Right atrium auricular region (tissue), 2 donors: ENCODE results near the gene PDZD2. TPM values are rescaled to one million over a fixed set of nuclear protein-coding genes. Genes with fewer than 3 reads are reported as not detected.

ENCODE experiments used
- DNase-seq: peaks from one replicate; pipeline ENCODE4 v3.0.0-alpha.2; 2019; ENCODE audit warnings: low spot score
- H3K27ac ChIP-seq, 2 donors: fragments of 200-600 bp; sonication (generic); 1 replicate in 1 of 2; 2 replicates in 1 of 2; pipeline ENCODE4 v1.5.1; 2016 to 2019
- H3K27me3 ChIP-seq, 2 donors: fragments of 200-600 bp; sonication (generic); one replicate each; pipeline versions ENCODE4 v1.5.1 to v1.6.0; 2017 to 2019
- H3K36me3 ChIP-seq: fragments of 200-600 bp; sonication (generic); one replicate; pipeline ENCODE4 v1.5.1; 2016
- H3K4me1 ChIP-seq, 2 donors: fragments of 200-600 bp; sonication (generic); one replicate each; pipeline versions ENCODE4 v1.5.1 to v1.6.0; 2017 to 2019
- H3K4me3 ChIP-seq, 2 donors: fragments of 200-600 bp; sonication (generic); 1 replicate in 1 of 2; 2 replicates in 1 of 2; pipeline ENCODE4 v1.5.1; 2017 to 2019; ENCODE audit warnings: mild to moderate bottlenecking in 1 of 2, moderate library complexity in 1 of 2
- H3K9me3 ChIP-seq, 2 donors: fragments of 200-600 bp; sonication (generic); one replicate each; pipeline ENCODE4 v1.5.1; 2019
- CTCF ChIP-seq, 2 donors: fragments of 200-600 bp; sonication (generic); IDR thresholded peaks; one replicate each; pipeline ENCODE4 v1.5.1; 2019; ENCODE audit warnings: antibody characterized with exemption in 2 of 2
- total RNA-seq, 2 donors: library from RNA; depleted of rRNA; stranded (reverse); fragments of >200 nt; gene quantifications; one replicate each; pipeline ENCODE4 v1.1.0, GENCODE V29; 2016

The PDZD2 gene
- total RNA-seq, 2 donors from 2014 or later, result 79.5 to 86.4 TPM

- H3K4me3 ChIP-seq, result no peak overlapping the region
- no peak overlapping the region for H3K27ac ChIP-seq
- peaks cover 0 to 28% of the 10 kb centered on the region in 2 donors for H3K4me1 ChIP-seq
- no peaks in the 10 kb centered on the region for H3K36me3 ChIP-seq
- TF ChIP-seq CTCF (IDR thresholded peaks at IDR 0.05), result no peak
- no peaks in the 10 kb centered on the region for H3K27me3 ChIP-seq
- DNase-seq, result no peak
- peaks cover 4 to 18% of the 10 kb centered on the region in 2 donors for H3K9me3 ChIP-seq
Measured at GRCh38 chr5:31859096-31859495, 220.2 kb downstream of the PDZD2 start.

GRCh38 chr5:31860278-31860677 is 221.3 kb downstream of the PDZD2 start:
- Histone ChIP-seq H3K4me3 (no peak overlapping the region), H3K36me3 (no peaks in the 10 kb centered on the region), H3K27me3 (no peaks in the 10 kb centered on the region), H3K4me1 (peaks cover 0 to 17% of the 10 kb centered on the region in 2 donors), H3K27ac (no peak overlapping the region), H3K9me3 (peaks cover 4 to 18% of the 10 kb centered on the region in 2 donors)
- no peak for TF ChIP-seq CTCF (IDR thresholded peaks at IDR 0.05)
- no peak for DNase-seq

GRCh38 chr5:31860726-31861433 is 221.9 kb downstream of the PDZD2 start:
- H3K27ac ChIP-seq, result no peak overlapping the region
- peaks cover 4 to 18% of the 10 kb centered on the region in 2 donors for H3K9me3 ChIP-seq
- H3K4me1 ChIP-seq, result peaks cover 0 to 12% of the 10 kb centered on the region in 2 donors
- no peak overlapping the region for H3K4me3 ChIP-seq
- H3K36me3 ChIP-seq, result no peaks in the 10 kb centered on the region
- no peak for TF ChIP-seq CTCF (IDR thresholded peaks at IDR 0.05)
- no peak for DNase-seq
- no peaks in the 10 kb centered on the region for H3K27me3 ChIP-seq

GRCh38 chr5:31861601-31862000 is 222.7 kb downstream of the PDZD2 start:
- H3K4me3 ChIP-seq, result no peak overlapping the region
- H3K4me1 ChIP-seq, result peaks cover 0 to 6% of the 10 kb centered on the region in 2 donors
- peaks cover 4 to 18% of the 10 kb centered on the region in 2 donors for H3K9me3 ChIP-seq
- no peaks in the 10 kb centered on the region for H3K27me3 ChIP-seq
- no peak for TF ChIP-seq CTCF (IDR thresholded peaks at IDR 0.05)
- DNase-seq, result no peak
- H3K27ac ChIP-seq, result no peak overlapping the region
- no peaks in the 10 kb centered on the region for H3K36me3 ChIP-seq

GRCh38 chr5:31863991-31864411 is 225.1 kb downstream of the PDZD2 start:
- Histone ChIP-seq H3K9me3 (peaks cover 4 to 13% of the 10 kb centered on the region in 2 donors), H3K27ac (no peak overlapping the region), H3K4me3 (no peak overlapping the region), H3K4me1 (peaks cover 0 to 15% of the 10 kb centered on the region in 2 donors), H3K36me3 (no peaks in the 10 kb centered on the region), H3K27me3 (no peaks in the 10 kb centered on the region)
- no peak for TF ChIP-seq CTCF (IDR thresholded peaks at IDR 0.05)
- no peak for DNase-seq

GRCh38 chr5:31866166-31866565 is 227.2 kb downstream of the PDZD2 start:
- H3K4me1 ChIP-seq, result peaks cover 0 to 13% of the 10 kb centered on the region in 2 donors
- no peak for TF ChIP-seq CTCF (IDR thresholded peaks at IDR 0.05)
- H3K9me3 ChIP-seq, result no peaks in the 10 kb centered on the region
- H3K36me3 ChIP-seq, result no peaks in the 10 kb centered on the region
- no peak overlapping the region for H3K4me3 ChIP-seq
- no peaks in the 10 kb centered on the region for H3K27me3 ChIP-seq
- no peak for DNase-seq
- H3K27ac ChIP-seq, result no peak overlapping the region
